Cardiac muscle cell (in vitro differentiated cells and primary cell): ENCODE data around the gene WDR38. TPM values are rescaled to one million over a fixed set of nuclear protein-coding genes. Genes with fewer than 3 reads are reported as not detected.

Experiments used
- DNase-seq, 2 donors: peaks; one replicate each; pipeline versions ENCODE4 v3.0.0 to v3.0.0-alpha.2; 2010 to 2017; ENCODE audit warnings: low read depth in 1 of 2, low spot score in 1 of 2
- H3K27ac ChIP-seq: fragments of 200-600 bp; sonication (generic); 2 replicates; pipeline ENCODE4 v1.5.1; 2016
- H3K27me3 ChIP-seq: fragments of 200-600 bp; sonication (generic); 2 replicates; pipeline ENCODE4 v1.6.0; 2016; ENCODE audit warnings: control low read depth
- H3K36me3 ChIP-seq: fragments of 200-600 bp; sonication (generic); 2 replicates; pipeline ENCODE4 v1.5.1; 2016; ENCODE audit warnings: control low read depth
- H3K4me1 ChIP-seq: fragments of 200-600 bp; sonication (generic); 2 replicates; pipeline ENCODE4 v1.8.1; 2017; ENCODE audit warnings: low read depth, mild to moderate bottlenecking, mixed run types
- H3K4me3 ChIP-seq: fragments of 200-600 bp; sonication (generic); 2 replicates; pipeline ENCODE4 v1.5.1; 2016; ENCODE audit warnings: mild to moderate bottlenecking
- H3K9me3 ChIP-seq: fragments of 200-600 bp; sonication (generic); 2 replicates; pipeline ENCODE4 v1.5.1; 2017; ENCODE audit warnings: low read depth, mild to moderate bottlenecking, control low read depth
- polyA plus RNA-seq: library from polyadenylated mRNA; unstranded; fragments of >200 nt; fragmentation: Nextera tagmentation; extraction: Ambion mirVana; gene quantifications from 2 replicates; pipeline ENCODE4 v1.2.1, GENCODE V29; 2016
- total RNA-seq: library from RNA; depleted of rRNA; stranded (reverse); fragments of >200 nt; gene quantifications from 2 replicates; pipeline ENCODE4 v1.2.3, GENCODE V29; 2016
- TF ChIP-seq, protein P1 (sequence below): IDR thresholded peaks from 2 replicates; pipeline ENCODE4 v1.5.1; 2012; ENCODE audit warnings: low read depth, mild to moderate bottlenecking, low read length

The WDR38 gene
- total and polyA plus RNA-seq, 2 experiments from 2014 or later = not detected

DNA sequence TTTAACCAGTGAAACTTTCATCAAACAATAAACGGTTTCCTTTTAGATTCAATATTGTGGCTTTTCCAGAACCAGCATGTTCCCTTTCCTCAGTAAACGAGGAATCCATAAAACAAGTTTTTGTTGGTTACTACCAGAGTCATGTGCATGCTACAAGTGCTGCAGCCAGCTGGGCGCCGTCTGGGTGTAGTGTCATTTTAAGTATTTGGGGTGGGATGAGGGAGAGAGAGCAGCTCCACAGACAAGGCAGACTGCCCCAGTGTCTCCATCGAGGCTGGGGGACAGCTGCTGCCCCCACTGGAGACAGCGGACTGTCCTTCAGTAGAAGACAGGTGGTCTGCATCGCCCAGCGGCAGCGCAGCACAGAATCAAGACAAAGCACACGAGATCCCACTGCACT is 26.0 kb downstream of the WDR38 start:
- DNase-seq = no peak
- TF ChIP-seq, protein P1, sequence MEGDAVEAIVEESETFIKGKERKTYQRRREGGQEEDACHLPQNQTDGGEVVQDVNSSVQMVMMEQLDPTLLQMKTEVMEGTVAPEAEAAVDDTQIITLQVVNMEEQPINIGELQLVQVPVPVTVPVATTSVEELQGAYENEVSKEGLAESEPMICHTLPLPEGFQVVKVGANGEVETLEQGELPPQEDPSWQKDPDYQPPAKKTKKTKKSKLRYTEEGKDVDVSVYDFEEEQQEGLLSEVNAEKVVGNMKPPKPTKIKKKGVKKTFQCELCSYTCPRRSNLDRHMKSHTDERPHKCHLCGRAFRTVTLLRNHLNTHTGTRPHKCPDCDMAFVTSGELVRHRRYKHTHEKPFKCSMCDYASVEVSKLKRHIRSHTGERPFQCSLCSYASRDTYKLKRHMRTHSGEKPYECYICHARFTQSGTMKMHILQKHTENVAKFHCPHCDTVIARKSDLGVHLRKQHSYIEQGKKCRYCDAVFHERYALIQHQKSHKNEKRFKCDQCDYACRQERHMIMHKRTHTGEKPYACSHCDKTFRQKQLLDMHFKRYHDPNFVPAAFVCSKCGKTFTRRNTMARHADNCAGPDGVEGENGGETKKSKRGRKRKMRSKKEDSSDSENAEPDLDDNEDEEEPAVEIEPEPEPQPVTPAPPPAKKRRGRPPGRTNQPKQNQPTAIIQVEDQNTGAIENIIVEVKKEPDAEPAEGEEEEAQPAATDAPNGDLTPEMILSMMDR = no peak
- peaks cover 45% of the 10 kb centered on the region for H3K36me3 ChIP-seq
- H3K9me3 ChIP-seq = no peaks in the 10 kb centered on the region
- H3K27me3 ChIP-seq = no peaks in the 10 kb centered on the region
- H3K27ac ChIP-seq = peak overlapping the region; percentile 15
- no peak overlapping the region for H3K4me3 ChIP-seq
- H3K4me1 ChIP-seq = no peaks in the 10 kb centered on the region

DNA sequence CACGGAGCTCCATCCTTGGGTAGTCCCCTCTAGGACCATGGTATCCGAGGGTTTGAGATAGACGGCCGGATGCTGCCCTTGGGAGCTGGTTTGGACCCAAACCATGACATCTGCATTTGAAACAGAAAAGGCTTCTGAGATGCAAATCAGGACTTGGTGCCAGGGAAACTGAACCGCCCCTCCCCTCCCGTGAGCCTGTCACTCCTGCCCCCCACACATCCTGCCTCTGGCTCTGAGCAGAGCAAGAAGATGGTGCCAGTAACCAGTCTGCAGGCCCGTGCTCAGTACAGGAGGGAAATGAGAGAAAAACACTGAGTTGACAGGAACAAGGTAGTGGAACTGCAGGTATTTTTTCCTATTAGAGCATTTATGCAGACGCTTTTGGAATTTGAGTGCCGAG is 27.2 kb downstream of the WDR38 start:
- TF ChIP-seq, protein P1 = no peak
- Histone ChIP-seq H3K27ac (no peak overlapping the region), H3K36me3 (peaks cover 40% of the 10 kb centered on the region), H3K4me1 (no peaks in the 10 kb centered on the region), H3K9me3 (no peaks in the 10 kb centered on the region), H3K4me3 (no peak overlapping the region), H3K27me3 (no peaks in the 10 kb centered on the region)
- no peak for DNase-seq

DNA sequence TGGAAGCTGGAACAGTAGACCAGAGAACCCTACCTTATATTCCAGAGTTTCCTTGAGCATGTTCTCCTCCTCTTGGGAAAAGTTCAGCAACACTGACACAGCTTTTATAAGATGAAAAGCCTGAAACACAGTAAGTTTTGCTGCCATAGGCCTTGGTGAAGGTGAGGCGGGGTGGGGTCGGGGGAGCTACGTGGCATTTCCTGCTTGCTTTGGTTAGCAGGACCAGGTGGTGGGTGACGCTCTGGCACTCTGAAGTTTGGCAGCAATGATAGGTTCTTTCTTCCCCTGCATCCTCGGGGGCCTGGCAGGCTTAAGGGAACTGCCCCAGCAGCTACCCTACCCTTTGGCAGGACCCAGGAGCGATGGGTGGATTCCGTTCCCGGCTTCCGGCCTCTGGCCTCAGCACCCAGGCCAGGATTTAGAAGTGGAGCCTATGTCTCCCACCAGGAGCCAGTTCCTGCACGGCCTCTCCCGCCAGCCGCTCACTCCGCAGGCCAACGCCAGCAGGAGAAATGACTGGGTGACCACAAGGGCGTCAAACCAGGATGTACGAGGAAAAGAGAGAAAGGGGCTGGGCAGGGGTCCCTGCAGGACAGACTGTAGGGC is 28.0 kb downstream of the WDR38 start:
- Histone ChIP-seq H3K27me3 (no peaks in the 10 kb centered on the region), H3K36me3 (peaks cover 36% of the 10 kb centered on the region), H3K4me1 (no peaks in the 10 kb centered on the region), H3K9me3 (no peaks in the 10 kb centered on the region), H3K27ac (no peak overlapping the region), H3K4me3 (no peak overlapping the region)
- TF ChIP-seq, protein P1 = no peak
- DNase-seq = no peak

GRCh38 chr9:124882231-124882630 is 29.0 kb downstream of the WDR38 start:
- Histone ChIP-seq H3K27me3 (no peaks in the 10 kb centered on the region), H3K36me3 (peaks cover 26% of the 10 kb centered on the region), H3K9me3 (no peaks in the 10 kb centered on the region), H3K4me3 (no peak overlapping the region), H3K27ac (no peak overlapping the region), H3K4me1 (no peaks in the 10 kb centered on the region)
- DNase-seq = no peak
- TF ChIP-seq, protein P1 = no peak

DNA sequence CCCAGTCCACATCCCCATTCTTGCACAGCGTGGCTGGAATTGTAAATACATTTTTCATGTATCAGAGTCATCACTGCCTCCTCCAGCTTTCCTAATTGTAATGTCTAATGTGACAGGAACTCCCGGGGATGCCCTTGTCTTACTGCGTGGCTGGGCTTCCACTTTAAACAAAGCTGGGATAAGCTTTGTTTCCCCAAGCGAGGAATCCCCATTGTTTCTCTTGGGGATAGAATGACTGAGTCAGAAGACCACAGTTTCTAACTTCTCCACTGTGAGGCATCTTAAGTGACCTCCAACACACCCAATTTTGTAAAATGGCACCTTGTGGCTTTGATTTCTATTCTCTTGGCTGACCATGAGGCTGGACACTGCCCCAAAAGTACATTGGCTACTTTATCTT is 31.1 kb downstream of the WDR38 start:
- TF ChIP-seq, protein P1 = no peak
- Histone ChIP-seq H3K4me1 (no peaks in the 10 kb centered on the region), H3K36me3 (peaks cover 21% of the 10 kb centered on the region), H3K27ac (no peak overlapping the region), H3K9me3 (no peaks in the 10 kb centered on the region), H3K4me3 (no peak overlapping the region), H3K27me3 (no peaks in the 10 kb centered on the region)
- DNase-seq = no peak
